Measurements from ENCODE around the gene LEO1. TPM values are rescaled to one million over a fixed set of nuclear protein-coding genes. Genes with fewer than 3 reads are reported as not detected.

The LEO1 gene
- polyA plus RNA-seq: 10 to 100 TPM in 1 of 3 donors, 1 to 10 TPM in 2; 7.2 to 11.2 (median 9.2) TPM

DNA sequence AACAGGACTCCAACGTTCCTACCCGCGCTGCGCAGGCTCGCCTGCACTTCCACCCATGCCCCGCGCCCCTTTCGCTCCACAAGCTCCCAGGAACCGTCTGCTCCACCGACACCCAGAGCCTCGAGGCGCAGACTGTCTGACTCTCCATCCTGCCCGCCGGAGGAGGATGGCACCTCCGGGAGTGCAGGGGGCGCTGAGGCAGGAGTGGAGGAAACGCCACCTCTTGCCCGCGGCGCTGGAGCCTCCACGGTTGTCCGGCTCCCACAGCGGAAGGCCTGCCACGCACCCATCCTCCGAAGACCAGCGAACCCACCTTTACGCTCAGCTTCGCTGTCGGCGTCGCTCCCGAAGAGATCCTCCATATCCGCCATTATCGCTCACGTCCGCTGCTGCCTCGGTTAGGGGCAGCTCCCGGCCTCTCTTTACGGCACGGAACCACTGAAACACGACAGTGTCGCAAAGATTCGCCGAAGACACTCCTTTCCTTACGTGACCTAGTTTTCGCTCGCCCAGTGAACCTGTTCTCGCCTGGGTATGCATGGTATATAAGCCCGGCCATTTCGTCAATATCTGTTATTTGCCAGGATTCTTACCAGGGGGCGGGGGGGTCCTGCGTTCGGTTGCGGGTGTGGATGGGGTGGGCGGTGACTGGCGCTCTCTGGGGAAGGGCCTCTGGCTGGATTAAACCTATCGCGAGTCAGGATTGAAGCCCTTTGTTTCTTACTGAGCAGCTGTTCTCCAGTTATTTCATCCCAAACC is at the start of gene LEO1:
Gene LEO1 (minus strand): TSS at position 404 of the 759 bp plus-strand sequence. CDS start 33 bp downstream, at position 371.
- WGBS, 3 donors: 0 to 1% (median 1%) methylated on average over 58 of the region's 58 CpGs
- peak within 1 kb of the TSS; percentile 31 for H3K27ac ChIP-seq (ENCODE audit: low read depth, low read length)

DNA sequence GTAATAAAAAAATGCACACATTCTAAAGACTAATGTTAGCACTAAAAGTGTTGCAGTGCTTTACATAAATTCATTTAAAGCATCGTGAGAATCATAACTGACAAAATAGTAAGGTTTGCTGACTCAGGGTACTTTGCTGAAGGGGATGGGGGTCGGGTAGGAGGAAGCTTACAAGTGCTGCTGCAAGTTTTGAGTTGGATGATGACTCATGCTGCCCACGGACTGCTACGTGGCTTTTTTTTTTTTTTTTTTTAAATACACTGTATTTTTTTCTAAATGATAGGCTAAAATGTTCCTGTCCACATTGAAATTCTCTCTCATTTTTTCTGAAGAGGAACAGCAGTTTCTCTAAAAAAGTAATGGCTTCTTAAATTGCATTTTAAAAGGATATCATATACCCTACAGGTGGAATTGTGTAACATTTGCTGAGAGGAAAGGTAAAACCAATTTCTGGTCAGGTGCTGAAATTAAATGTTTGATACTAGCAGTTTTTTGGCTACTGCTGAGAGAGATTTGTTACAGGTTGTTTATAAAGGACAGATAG is 49.6 kb upstream of the LEO1 start:
- H3K27ac ChIP-seq (ENCODE audit: low read depth, low read length): no peak overlapping the region
- WGBS, 3 donors: 0 to 2% (median 1%) methylated on average over 4 of the region's 4 CpGs

DNA sequence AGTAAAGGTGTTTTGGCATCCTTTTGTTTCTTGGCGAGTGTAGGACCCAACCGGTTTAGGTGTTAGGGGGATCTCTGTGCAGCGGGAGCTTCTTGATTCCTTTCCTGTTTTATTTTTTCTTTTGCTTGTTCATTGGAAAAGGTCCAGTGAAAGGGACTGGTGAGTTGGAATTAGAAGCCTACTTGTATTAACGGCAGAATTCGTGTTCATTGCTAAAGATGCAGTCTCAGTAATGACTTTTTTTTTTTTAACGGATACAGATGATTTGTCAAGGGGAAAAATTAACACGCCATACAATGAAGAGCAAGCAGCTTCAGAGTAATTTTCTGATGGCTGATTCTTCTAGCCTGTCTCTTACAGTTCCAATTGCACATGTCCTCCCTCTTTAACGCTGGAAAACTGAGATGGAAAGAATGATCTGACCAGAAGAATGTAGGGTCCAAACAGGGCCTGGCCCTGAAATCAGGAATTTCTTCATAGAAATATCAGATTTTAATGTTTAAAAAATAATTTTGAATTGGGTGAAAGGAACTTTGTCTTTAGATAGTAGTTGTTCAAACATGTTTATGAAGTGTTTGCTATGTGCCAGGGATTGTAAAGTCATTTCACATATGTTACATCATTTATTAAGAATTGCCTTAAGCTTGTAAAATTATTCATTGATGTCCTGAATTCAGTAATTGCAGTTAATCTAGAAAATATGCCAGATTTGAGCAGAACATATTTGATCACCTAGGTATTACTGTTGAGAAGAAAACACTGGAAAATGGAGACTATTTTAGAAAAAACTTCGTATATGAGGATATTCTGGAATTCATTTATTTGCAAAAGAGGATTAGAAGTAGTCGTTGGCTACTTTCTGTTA is 48.9 kb upstream of the LEO1 start:
- WGBS, 3 donors: 2 to 6% (median 4%) methylated on average over 10 of the region's 10 CpGs
- H3K27ac ChIP-seq (ENCODE audit: low read depth, low read length): peak overlapping the region; percentile 99

DNA sequence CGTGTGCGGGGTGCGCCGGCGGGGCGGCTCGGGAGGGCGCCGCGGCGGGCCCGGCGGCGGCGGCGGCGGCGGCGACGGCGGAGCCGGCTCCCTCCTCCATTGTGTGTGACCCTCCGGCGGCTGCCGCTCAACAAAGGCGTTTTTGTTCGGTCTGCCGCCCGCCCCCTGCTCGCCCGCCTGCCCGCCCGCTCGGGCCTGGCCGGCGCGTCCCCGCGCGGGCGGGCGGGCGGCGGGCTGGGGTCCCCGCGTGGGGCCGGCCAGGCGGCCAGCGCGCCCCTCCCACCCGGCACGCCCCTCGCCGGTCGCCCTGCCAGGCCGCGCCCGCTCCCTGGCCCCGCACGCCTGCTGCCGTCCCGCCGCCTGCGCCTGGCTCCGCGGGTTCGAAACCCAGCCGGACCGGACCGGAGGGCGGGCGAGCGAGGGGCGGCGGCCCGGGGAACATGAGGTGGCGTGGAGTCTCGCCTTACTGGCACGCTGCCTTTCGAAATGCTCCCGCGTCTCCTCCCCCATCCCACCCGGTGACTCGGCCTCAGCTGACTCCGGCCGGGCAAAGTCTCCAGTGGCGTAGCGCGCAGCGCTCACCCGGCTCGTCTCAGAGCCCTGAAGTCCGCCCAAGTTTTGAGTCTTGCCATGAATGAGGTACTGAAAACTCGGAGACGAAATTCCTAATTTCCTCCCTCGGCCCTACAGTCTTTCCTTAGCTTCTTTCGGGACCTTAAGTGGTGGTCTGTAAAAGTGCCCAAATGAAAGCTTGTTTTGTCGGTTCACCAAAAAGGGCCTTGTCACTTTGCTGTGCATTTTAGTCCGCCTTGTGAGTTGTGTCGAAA is 48.0 kb upstream of the LEO1 start:
- peak overlapping the region; percentile 99 for H3K27ac ChIP-seq (ENCODE audit: low read depth, low read length)
- 0 to 1% (median 0%) methylated on average over 35 to 100 of the region's 100 CpGs for WGBS, 3 donors

DNA sequence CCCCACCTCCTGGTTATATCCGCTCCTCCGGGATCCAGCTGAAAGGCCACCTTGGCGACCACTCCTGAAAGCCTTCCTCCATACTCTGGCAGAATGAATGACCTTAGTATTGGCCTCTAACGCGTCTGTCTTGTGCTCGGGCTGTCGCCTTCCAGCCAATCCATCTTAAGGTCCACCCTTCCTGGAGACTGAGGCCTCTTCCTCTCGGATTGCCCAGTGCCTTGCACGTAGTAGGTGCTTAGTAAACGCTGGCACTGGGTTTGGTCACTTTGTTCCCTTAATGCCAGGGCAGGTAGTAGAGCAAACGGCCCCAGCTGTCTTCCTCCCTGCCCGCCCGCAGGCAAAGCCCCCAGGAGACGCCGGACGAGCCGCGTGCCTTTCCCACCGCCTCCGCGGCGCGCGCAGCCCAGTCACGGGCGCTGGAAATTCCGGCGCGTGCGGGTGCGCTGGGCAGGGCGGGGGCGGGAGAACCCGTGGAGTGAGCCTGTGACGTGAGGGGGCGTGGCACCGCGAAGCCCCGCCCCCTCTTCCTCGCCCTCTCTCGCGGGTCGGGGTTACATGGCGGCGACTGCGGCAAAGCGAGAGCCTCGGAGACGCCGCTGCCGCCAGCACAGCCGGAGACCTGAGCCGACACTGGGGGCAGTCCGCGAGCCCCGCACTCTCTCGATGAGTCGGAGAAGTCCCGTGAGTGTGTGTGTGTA is 47.3 kb upstream of the LEO1 start, which contains the start of gene MAPK6:
Gene MAPK6 (plus strand): TSS at position 527 of the 701 bp plus-strand sequence. CDS start 27,242 bp downstream, outside the sequence.
- peak within 1 kb of the TSS; percentile 99 for H3K27ac ChIP-seq (ENCODE audit: low read depth, low read length)
- 3 to 4% (median 4%) methylated on average over 48 to 59 of the region's 59 CpGs for WGBS, 3 donors

DNA sequence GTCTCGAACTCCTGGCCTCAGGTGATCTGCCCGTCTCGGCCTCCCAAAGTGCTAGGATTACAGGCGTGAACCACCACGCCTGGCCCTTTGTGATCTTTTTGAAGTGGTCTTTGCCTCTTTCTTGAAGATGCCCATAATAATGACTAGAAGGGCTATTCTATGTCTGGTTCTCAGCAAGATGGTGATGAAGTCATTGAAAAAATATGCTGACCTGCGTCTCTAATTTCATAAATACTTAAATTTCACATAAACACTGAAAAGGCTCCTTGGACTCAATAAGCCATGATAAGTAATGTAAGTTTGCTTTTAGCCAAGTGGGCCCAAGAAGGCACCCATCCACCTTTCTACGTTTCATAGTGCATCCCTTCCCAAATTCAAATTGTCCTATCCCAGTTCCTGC is 46.7 kb upstream of the LEO1 start:
- 94 to 98% (median 96%) methylated on average over 7 of the region's 7 CpGs for WGBS, 3 donors
- no peak overlapping the region for H3K27ac ChIP-seq (ENCODE audit: low read depth, low read length)

DNA sequence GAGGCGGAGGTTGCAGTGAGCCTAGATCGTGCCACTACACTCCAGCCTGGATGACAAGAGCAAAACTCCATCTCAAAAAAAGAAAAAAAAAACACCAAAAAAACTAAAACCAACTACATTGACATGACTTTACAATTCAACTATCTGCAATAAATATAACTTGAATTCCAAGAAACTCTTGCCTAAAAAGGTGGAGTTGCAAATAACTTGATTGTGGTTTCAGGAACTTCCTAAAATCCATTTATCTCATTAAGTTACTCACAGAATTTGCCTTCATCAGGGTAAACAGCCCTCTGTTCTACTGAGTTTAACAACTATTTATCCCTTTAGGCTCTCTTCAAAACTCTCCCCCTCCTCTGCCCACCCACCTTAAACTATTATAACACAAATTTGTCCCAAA is 44.7 kb upstream of the LEO1 start:
- WGBS, 3 donors: 97 to 100% (median 100%) methylated on average over 2 of the region's 2 CpGs
- no peak overlapping the region for H3K27ac ChIP-seq (ENCODE audit: low read depth, low read length)

DNA sequence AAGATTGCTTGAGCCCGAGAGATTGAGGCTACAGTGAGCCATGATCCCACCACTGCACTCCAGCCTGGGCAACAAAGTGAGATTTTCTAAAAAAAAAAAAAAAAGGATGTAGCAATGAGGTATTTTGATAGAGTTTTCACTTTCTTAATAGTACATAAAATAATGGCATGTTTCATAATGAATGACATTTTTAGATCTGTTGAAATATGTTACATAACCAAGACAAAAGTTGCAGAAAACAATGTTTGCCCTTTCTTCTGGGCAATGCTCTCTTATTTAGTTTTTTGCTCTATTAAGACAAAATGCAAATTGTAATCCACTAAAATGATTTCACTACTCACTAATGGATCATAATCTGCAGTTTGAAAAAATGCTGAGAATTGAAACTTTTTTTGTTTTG is 43.0 kb upstream of the LEO1 start:
- no peak overlapping the region for H3K27ac ChIP-seq (ENCODE audit: low read depth, low read length)
- WGBS, 3 donors: 83 to 97% (median 91%) methylated on average over 1 of the region's 1 CpG

DNA sequence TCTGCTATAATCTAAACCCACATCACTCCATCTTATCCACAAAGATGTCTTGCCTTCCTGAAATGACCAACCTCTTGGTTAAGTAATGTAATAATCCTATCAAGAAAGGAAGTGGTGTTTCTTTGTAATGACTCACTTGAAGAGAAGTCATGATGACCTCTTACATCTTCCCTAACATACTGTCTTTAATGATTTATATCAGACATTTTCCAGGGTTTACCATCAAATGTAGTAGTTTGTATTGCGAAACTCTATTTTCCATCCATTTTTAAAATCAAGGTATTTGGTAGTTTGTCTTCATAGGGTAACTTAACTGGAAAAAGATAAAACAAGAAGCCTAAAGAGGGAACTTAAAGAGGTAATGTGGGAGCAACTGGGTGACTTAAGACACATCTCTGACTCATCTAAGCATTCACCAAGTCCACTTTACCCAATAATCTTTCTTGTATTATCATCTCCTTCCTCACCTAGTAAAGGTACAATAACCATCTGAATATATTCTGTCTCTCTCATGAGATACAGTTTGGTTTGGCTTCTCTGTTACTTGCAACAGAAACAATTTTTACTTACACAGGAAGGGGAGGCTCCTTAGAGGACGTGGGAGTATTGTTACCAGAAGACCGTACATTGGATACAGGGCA is 41.7 kb upstream of the LEO1 start:
- 66 to 95% (median 83%) methylated on average over 3 of the region's 3 CpGs for WGBS, 3 donors
- H3K27ac ChIP-seq (ENCODE audit: low read depth, low read length): no peak overlapping the region

DNA sequence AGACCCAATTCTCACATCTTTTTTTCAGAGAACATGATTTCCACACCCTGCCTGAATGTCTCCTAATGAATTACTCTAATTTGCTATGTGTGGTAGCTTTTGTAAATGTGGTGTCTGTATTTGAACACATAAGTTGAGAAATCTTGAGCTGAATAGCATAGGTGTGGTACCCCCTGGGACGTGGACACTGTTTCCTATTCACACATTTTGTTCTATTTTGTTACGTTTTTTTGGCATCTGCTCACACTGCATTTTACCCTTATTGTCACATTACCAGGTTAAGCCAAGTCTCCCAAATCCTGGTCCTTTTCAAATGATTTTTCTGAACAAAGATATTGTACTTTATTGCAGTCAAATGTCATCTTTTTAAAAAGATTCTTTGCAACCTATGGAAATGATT is 40.6 kb upstream of the LEO1 start:
- 60 to 62% (median 61%) methylated on average over 2 of the region's 2 CpGs for WGBS, 3 donors
- H3K27ac ChIP-seq (ENCODE audit: low read depth, low read length): no peak overlapping the region

DNA sequence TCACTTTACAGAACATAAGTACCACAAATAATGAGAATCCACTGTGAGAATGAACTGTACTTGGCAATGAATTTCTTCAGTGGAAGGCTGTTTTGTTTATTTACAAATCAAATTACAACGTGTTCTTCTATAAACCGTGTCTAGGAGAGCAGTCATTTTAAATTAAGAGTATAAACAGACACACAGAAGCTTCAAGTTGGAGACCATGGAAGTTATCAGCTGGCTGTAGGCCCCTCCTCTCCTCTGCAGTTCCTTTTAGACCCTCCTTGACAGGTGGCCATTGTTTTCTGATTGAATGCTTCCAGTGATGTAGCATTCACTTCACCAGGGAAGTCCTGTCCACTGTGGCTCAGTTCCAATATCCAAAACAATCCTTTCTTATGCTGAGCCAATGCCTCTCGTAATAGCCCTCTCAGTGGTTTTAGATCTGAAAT is 40.1 kb upstream of the LEO1 start:
- WGBS, 3 donors: 53 to 60% (median 57%) methylated on average over 3 of the region's 3 CpGs
- no peak overlapping the region for H3K27ac ChIP-seq (ENCODE audit: low read depth, low read length)

DNA sequence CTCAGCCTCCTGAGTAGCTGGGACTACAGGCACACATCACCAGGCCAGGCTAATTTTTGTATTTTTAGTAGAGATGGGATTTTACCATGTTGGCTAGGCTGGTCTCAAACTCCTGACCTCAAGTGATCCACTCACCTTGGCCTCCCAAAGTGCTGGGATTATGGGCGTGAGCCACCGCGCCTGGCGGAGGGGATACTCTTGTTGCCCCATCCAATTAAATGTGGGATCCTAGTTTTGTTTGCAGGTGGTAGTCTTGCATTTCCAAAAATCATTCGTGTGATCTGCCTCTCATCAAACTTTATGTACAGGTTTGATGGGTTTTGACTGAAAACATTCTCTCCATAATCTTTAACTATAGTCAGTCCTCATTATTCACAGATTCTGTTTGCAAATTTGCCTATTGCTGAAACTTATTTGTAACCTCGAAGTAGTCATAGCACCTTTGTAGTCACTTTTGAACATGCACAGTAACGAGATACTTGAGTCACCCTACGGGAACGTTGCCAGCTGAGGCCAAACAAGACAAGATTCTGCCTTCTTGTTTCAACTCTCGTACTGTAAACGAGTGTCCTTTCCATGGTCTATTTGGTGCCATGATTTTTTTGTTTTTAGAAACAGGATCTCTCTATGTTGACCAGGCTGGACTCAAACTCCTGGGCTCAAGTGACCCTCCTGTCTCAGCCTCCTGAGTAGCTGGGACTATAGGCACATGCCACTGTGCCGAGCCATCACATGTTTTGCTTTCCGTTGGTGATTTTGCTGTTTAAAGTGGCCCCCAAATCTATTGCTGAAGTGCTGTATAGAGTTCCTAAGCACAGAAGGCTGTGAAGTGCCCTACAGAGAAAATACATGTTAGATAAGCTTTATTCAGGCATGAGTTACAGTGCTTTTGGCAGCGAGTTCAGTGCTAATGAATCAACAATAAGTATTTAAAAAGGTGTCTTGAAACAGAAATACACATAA is 39.3 kb upstream of the LEO1 start:
- WGBS, 3 donors: 76 to 87% (median 84%) methylated on average over 14 of the region's 14 CpGs
- H3K27ac ChIP-seq (ENCODE audit: low read depth, low read length): no peak overlapping the region

DNA sequence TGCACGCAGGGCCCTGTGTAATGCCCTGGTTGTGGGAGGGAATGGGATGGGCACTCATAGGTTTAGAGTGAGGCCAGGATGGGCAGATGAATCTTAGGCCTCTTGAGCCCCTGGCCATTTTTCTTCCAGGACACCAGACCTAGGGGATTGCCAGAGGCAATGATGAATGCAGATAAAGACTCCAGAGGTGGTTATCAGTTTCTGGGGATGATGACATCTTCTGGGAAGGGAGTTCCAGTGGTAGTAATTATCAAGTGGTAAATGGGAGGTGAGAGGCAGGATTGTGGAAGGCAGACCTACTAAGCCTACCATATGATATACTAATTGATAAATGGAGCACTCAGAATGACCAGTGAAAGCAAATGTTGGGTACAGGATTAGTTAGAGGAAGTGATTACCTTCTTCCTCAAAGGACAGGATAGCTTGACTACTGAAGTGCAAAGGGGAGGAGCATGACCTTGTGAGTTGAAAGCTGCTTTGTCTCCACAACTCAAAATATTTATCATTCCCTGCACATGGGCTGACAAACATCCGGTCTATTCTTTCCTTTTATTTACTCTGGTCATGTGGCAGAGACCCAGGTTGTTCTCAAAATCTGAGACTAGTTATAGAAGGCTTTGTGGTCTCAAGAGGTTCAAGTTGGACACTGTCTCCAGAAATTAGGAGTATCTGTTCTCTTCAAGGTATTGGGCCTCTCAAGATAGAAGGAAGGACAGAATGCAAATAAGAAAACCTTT is 37.3 kb upstream of the LEO1 start:
- 54 to 72% (median 68%) methylated on average over 2 of the region's 2 CpGs for WGBS, 3 donors
- no peak overlapping the region for H3K27ac ChIP-seq (ENCODE audit: low read depth, low read length)

DNA sequence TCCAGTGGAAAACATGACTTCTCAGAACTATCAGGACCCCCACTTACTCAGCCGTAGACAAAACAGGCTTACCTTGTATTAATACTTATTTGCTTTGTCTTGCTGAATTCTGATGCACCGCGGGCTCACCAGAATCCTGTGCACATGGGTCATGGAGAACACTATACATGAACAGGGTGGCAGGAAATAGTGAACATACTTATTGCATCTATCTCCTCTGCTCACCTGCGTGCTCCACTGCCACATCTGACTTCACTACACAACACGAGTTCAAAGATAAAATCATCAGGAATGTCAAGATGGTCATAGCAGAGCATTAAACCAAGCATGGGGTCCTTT is 36.8 kb upstream of the LEO1 start:
- no peak overlapping the region for H3K27ac ChIP-seq (ENCODE audit: low read depth, low read length)
- WGBS, 3 donors: 87 to 92% (median 87%) methylated on average over 5 of the region's 5 CpGs

DNA sequence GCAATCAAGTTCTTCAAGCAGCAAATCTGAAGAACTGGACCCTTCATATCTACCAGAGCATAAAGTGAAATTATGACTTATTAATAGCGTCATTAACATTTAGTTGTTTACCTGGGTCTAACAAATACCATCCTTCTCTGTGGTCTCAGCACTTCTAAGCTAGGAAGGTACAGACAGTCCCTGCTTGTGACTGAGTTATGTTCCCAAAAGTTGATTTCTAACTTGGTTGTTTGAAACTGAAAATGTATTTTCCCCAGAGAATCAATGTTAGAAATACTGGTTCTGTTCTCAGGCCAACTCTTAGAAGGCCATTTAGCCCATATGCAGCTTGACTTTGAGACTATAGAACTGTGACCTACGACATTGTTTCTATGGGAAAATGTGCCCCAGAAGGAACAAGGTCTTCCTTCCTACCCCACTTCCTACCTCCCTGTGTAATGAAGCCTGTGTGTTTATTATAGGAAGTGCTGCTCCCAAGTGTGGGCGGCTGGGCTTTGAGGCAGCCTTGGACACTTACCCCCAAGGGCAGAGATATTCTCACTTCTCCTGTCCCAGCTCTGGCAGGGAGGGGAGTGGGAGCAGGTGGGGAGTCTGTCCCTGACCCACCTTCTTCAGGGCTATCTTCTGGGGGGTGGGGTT is 35.2 kb upstream of the LEO1 start:
- WGBS, 3 donors: 54 to 87% (median 56%) methylated on average over 3 of the region's 3 CpGs
- no peak overlapping the region for H3K27ac ChIP-seq (ENCODE audit: low read depth, low read length)
